HL-60/S4 treated with retinoic acid at 250 ng/mL for 4 days and 3 days (cell line): Measurements from ENCODE around the gene ACOT12.

Source experiments
- in situ Hi-C: fragments of 300-500 bp; cut with MboI; formaldehyde crosslinking; loops from 2 replicates; pipeline ENCODE4 v1.7.0; 2022; ENCODE audit warnings: low sequenced_read_pairs

The ACOT12 gene

DNA sequence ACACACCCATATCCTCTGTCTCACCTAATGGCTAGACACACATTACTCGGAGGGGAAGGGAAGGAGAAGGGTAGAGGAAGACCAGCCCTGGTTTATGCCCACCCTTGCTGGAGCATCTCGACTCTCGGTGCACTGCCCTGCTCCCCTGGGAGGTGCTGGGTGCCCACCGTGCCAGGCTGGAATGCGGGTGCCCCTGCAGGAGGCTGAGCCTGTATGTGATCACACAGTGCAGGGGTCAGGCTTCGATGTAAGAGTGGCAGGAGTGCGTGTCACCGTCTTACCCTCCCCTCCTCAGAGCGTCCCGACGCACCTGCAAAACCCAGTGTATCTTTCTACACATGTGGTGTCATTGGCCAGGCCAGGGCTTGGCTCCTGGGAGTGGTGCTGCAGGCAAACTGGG is 7.3 kb upstream of the ACOT12 start:
- in situ Hi-C loops: no loop called here

GRCh38 chr5:81400375-81400774 is 6.4 kb upstream of the ACOT12 start:
- in situ Hi-C loops: no loop called here

DNA sequence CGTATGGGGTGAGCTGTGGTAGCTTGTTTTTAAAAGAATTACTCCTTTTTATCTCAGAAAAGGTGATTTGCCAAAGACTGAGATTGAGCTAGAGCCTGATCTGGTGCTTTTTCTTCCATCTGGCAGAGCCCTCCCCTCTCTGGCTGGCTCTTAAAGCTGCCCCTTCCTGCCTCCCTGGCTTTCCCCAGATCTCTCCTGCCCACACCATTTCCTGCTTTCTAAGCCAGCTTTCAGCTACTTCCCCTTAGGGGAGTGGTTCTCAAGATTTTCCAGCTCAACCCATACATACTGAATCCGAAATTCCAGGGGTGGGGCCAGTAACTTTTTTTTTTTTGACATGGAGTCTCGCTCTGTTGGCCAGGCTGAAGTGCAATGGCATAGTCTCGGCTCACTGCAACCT is 4.8 kb upstream of the ACOT12 start:
- in situ Hi-C loops: no loop called here

DNA sequence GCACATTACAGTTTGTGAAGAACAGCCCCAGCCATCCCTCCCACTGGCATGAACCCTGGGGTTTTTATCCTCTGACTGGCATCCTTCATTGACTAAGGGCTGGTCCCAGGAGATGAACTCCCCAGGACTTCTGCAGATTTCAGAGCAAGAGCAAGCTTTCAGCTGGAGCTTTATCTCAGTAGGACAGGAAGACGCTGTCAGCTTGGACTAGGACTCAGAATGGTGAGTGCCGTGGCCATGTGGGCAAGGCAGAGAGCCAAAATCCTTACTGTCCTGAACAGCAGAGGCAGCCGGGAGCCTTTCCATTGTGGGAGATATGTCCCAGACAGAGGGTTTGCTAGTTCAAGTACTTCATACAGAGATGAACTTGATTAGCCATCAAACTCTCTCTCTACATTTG is 3.2 kb upstream of the ACOT12 start:
- in situ Hi-C loops: no loop called here

- in situ Hi-C loops: no loop called here
Measured at GRCh38 chr5:81395262-81395661, 1.3 kb upstream of the ACOT12 start.

DNA sequence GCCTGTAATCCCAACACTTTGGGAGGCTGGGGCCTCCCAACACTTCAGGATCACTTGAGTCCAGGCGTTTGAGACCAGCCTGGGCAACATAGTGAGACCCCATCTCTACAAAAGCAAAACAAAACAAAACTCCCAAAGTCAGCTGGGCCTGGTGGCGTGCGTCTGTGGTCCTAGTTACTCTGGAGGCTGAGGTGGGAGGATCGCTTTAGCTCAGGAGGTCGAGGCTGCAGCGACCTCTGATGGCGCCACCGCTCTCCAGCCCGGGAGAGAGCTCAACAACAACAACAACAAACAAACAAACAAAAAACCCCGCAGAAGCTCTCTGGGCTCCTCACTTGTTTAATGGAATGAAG is 528 bp downstream of the ACOT12 start:
- in situ Hi-C loops: no loop called here

DNA sequence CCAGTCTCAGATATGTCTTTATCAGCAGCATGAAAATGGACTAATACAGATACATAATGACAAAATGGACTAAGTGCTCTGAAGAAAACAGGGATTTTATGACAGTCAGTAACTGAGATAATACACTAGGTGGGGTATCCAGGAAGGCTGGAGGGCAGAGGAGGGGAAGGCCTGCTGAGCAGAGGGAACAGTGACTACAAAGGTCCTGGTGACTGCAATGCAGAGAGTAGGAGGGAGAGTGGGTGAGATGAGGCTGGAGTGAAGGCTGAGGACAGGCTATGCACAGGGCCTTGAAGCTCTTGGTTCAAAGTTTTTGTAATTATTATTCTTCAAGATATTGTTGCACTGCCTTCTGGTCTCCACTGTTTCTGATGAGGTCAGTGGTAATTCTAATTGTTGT is 4.9 kb downstream of the ACOT12 start:
- in situ Hi-C loops: no loop called here

GRCh38 chr5:81388169-81388568 is 5.8 kb downstream of the ACOT12 start:
- in situ Hi-C loops: no loop called here

- in situ Hi-C loops: no loop called here
Measured at GRCh38 chr5:81383867-81384266, 10.1 kb downstream of the ACOT12 start.

- in situ Hi-C loops: no loop called here
Measured at GRCh38 chr5:81371354-81371876, 22.5 kb downstream of the ACOT12 start.

DNA sequence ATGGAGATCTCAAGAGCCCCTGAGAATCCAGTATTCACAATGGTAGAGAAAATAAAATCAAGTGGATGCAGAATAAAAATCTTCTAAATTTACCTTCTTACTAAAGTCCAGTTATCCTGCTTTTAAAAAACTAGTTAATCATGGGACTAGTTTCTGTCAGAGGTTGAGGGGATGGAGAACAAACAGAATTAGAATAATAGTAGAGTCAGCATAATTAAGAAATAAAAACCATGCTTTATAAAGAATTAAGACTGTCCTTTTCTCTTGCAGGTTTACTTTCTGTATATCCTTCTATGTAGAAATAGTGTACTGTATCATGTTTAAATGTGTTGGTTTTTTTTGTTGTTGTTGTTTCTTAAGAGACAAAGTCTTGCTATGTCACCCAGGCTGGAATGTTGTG is 23.0 kb downstream of the ACOT12 start:
- in situ Hi-C loops: no loop called here

DNA sequence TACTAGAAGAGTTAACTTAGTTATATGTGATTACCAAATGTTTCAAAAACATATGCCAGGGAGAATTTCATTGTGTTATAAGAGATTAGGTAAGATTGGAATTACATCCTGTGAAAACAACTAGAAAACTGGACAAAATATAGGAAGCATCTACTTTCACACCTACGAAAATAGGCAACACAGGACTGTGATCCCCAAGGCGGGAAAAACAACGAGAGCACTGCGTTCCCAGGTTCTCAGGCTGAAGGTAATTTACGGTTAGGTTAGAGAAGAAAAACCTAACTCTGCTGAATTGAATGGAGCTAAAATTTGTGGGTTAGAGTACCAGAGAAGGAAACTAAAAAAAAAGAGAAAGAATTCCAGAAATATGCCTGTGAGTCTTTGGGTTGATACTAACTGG is 28.4 kb downstream of the ACOT12 start:
- in situ Hi-C loops: no loop called here

DNA sequence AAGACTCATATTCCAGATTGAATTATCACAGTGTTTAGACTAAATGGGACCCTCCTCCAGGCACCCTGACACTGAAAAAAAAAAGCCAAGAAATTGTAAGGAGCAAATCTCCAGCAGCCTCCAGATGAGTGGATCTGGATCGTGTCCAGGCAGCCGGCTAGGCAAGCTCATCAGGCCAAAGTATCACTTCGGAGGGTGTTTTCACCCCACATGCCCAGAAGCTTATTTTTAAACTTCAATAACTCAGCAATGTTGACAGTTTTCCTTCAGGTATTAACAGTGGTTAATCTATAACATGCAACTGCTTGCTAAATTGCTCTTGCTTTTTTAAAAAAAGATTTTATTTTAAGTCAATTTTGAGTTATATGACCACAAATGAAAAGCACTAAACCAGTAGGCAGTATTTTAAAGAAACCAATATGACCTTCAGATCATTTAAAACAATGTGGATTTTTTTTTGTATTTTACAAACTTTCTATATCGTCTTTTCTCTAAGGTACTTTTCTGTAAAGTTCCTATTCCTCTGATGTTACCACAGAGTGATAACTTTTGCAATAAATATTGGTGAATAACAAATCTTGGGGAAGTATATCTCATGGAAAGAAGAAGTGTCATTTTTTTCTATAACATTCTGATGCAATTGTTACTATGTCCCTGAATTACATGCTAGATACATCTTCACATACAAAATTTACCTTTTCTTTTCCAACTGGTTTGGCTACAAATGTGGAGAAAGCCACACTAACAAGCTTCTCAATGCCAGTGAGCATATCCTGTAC is 30.7 kb downstream of the ACOT12 start:
- in situ Hi-C loops: no loop called here

GRCh38 chr5:81361600-81361999 is 32.3 kb downstream of the ACOT12 start:
- in situ Hi-C loops: no loop called here

DNA sequence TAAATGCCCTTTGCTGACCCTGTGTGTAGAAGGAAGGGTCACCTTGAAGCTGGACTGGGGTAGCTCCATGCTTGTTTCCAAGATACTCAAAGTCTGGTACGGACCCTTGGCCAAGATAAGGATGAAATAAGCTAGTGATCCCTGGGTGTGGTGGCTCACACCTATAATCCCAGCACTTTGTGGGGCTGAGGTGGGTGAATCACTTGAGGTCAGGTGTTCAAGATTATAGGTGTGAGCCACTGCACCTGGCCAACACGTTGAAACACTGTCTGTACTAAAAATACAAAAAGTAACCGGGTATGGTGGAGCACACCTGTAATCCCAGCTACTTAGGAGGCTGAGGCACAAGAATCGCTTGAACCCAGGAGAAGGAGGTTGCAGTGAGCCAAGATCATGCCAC is 33.3 kb downstream of the ACOT12 start:
- in situ Hi-C loops: no loop called here

DNA sequence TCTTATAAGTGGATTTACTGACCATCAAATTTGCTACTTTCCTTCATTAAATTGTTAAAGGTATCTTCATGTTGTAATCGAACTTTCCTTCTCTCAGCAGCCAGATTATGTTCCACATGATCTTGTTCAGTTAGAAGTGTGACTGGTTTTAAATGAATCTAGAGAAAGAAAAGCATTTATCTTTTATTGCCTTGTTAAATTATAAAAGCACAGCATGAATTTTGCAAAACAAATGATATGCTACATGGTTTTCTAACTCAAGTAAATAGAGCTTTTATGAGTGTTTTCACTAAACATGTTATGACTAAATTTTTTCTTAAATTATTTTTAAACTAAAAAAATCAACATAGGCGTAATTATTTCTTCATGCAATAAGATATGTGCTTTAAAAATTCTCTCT is 34.1 kb downstream of the ACOT12 start:
- in situ Hi-C loops: no loop called here

DNA sequence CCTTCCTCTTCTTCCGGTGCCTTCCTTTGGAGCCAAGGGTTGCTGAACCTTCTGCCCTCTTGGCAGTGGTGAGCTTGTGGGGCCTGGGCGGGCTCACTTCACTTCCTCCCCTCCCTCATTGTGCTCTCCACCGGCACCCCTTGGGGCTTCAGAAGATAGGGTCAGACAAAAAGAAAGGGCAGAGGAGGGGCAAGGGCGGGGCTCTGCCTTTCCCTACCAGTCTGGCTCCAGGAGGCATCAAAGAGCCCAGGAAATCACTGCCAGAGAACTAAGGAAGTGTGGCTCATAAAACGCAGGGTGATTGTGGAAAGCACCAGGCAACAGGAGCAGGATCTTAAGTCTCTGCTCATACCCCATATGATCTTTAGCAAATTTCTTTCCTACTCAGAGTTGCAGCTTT is 34.8 kb downstream of the ACOT12 start:
- in situ Hi-C loops: no loop called here

DNA sequence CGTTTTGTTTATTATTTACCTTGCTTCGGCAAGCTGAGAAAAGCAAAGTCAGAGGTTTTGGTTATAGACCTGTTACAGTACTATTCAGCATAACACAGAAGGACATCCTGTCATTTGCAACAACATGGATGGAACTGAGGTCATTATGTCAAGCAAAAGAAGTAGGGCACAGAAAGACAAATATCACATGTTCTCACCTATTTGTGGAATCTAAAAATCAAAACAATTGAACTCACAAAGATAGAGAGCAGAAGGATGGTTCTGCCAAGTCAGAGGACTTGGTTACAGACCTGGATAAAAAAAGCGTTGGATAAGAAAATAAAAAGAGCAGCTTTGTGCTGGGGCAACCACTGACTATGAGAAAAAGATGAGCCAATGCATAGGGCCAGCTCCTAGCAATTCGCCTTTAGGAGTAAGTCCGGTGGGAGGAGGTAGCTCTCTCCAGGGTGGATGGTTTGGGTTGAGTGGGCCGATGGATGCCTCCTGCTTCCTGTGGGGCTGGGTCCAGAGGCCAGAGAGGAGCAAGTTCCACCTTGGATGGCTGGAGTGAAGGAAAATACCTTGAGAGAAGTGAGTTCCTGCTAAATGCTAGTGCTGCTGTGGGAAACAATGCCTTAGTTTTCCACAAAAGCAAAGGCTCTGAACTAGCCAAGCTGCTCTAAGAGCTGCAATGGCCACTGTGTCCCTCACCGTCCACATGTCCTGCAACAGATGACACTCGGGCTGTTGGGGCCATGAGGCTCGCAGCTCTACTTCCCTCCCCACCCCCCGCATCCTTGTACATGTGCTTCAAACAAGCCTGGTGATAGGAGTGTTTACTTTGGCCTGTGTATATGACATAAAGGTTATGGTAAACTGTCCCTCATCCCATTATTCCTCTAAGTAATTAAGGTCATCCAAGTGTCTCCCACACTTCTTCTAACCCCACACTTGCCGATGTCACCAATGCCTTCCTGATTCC is 38.4 kb downstream of the ACOT12 start:
- in situ Hi-C loops: no loop called here

- in situ Hi-C loops: no loop called here
Measured at GRCh38 chr5:81354093-81354492, 39.8 kb downstream of the ACOT12 start.

- in situ Hi-C loops: no loop called here
Measured at GRCh38 chr5:81353189-81353588, 40.7 kb downstream of the ACOT12 start.

GRCh38 chr5:81350507-81350906 is 43.4 kb downstream of the ACOT12 start:
- in situ Hi-C loops: no loop called here

DNA sequence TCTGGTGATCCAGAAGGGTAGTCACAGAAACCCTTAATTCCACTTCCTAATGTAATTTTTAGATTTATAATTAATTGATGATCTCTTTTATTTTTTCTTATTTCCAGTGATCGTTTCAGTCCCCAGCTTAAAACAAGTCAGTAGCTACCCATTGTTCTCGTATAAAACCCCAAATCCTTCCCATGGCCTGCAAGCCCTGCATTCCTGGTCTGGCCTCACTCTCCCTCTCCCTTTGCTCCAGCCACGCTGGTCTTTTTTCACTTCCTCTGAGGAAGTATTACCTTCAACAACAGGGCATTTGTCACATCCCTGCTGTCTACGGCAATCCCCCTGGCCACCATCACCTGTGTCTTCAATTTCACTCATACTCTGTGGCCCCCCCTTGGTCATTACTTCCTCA is 44.8 kb downstream of the ACOT12 start:
- in situ Hi-C loops: no loop called here
